ENCODE results near the gene ISCA2. TPM values are rescaled to one million over a fixed set of nuclear protein-coding genes. Genes with fewer than 3 reads are reported as not detected.
"Not testable (repeated sequence)": the region's sequence is repeated elsewhere in the genome, so short reads cannot be mapped to it uniquely, and the experiment has no call there.

ISCA2 gene
- polyA plus RNA-seq, result 10 to 100 TPM; 46.2 to 58.1 (median 55.0) TPM

DNA sequence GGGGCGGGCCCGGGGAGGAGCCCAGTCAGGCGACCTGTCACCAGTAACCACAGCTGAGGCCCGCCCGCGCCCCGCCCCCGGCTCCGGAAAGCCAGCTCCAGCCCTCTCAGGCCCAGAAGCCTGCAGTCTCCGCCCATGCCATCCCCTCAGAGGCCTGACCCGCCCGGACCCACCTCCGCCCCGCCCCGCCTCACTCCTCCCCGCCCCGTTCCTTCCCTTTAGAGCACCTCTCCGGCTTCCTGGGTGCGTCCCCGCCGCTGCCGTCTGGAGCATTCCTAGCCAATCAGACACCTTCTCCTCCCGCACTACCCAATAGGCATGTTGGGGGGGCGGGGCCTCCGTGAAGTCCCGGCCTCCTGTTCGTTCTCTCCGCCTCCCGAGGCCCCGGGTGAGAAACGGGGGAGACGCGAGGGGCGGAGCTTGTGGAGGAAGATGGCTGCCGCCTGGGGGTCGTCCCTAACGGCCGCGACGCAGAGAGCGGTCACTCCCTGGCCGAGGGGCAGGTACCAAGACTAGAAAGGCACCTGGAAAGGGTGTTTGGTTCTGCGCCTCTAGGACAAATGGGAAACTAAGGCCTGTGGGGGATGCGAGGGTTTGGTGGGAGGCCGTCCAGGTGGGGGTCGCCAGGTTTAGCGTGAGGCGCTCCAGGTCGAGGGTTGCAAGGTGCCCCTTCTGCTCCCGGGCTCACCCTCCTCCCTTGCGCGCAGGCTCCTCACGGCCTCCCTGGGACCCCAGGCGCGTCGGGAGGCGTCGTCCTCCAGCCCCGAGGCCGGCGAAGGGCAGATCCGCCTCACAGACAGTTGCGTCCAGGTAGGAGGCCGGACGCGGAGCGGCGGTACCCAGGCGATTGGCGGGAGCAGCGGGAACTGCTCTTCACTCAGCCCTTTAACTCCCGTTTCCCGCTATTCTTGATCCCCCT lies at the start of gene ISCA2:
Gene ISCA2 (plus strand): TSS at position 423 of the 919 bp plus-strand sequence. CDS start 10 bp downstream, at position 433.
- Mint-ChIP-seq H3K27ac (peak within 1 kb of the TSS in 5 of 6 donors; percentile 88 to 94 (median 90)), H3K27me3 (ENCODE audit: low read depth in 3 of 3) (peaks cover 2 to 7% (median 4%) of the 10 kb centered on the region in 3 donors), H3K4me3 (peak within 1 kb of the TSS in 2 of 5 donors; percentile 86 to 89), H3K9me3 (no peaks in the 10 kb centered on the region), H3K4me1 (peaks cover 16 to 25% of the 10 kb centered on the region in 2 donors), H3K36me3 (no peaks in the 10 kb centered on the region)
- peak; percentile 99 for DNase-seq

- Mint-ChIP-seq H3K27ac (no peak overlapping the region), H3K36me3 (no peaks in the 10 kb centered on the region), H3K4me3 (no peak overlapping the region), H3K4me1 (no peaks in the 10 kb centered on the region), H3K9me3 (no peaks in the 10 kb centered on the region), H3K27me3 (ENCODE audit: low read depth in 3 of 3) (peaks cover 5 to 10% (median 9%) of the 10 kb centered on the region in 3 donors)
- DNase-seq, result no peak
These were observed 48.7 kb upstream of the ISCA2 start for GRCh38 chr14:74444866-74445265.

GRCh38 chr14:74454397-74454796 lies 39.2 kb upstream of the ISCA2 start:
- H3K4me1 Mint-ChIP-seq, DNase-seq, H3K4me3 Mint-ChIP-seq, H3K36me3 Mint-ChIP-seq, H3K27ac Mint-ChIP-seq, H3K9me3 Mint-ChIP-seq: not testable (repeated sequence)
- H3K27me3 Mint-ChIP-seq (ENCODE audit: low read depth in 3 of 3), result peaks cover 0 to 18% (median 9%) of the 10 kb centered on the region in 3 donors

- DNase-seq, result no peak
- no peaks in the 10 kb centered on the region for H3K36me3 Mint-ChIP-seq
- no peaks in the 10 kb centered on the region for H3K4me1 Mint-ChIP-seq
- peaks cover 0 to 2% (median 0%) of the 10 kb centered on the region in 6 donors for H3K9me3 Mint-ChIP-seq
- no peak overlapping the region for H3K4me3 Mint-ChIP-seq
- H3K27ac Mint-ChIP-seq, result peak overlapping the region in 1 of 6 donors; percentile 59
- peaks cover 0 to 19% (median 7%) of the 10 kb centered on the region in 3 donors for H3K27me3 Mint-ChIP-seq (ENCODE audit: low read depth in 3 of 3)
These were observed 36.6 kb upstream of the ISCA2 start for GRCh38 chr14:74456684-74457564.

DNA sequence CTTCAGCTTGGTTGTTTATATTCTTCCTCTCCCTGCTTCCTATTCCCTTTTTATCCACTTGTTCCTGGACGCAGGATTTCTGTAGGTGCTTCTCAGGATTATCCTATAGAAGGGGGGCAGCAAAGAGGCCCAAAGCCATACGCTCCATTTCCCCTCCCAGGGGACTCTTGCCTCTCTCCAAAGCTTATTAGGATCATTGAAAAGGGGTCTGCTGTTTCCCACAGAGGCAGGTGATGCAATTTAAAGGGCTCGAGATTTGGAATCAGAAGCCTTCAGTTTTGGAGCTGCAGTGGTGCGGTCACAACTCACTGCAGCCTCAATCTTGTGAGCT lies 36.0 kb upstream of the ISCA2 start:
- no peak for DNase-seq
- Mint-ChIP-seq H3K4me1 (no peaks in the 10 kb centered on the region), H3K27ac (peak overlapping the region in 1 of 6 donors; percentile 59), H3K27me3 (ENCODE audit: low read depth in 3 of 3) (peaks cover 0 to 16% (median 7%) of the 10 kb centered on the region in 3 donors), H3K36me3 (no peaks in the 10 kb centered on the region), H3K4me3 (no peak overlapping the region), H3K9me3 (peaks cover 0 to 2% (median 0%) of the 10 kb centered on the region in 6 donors)

DNA sequence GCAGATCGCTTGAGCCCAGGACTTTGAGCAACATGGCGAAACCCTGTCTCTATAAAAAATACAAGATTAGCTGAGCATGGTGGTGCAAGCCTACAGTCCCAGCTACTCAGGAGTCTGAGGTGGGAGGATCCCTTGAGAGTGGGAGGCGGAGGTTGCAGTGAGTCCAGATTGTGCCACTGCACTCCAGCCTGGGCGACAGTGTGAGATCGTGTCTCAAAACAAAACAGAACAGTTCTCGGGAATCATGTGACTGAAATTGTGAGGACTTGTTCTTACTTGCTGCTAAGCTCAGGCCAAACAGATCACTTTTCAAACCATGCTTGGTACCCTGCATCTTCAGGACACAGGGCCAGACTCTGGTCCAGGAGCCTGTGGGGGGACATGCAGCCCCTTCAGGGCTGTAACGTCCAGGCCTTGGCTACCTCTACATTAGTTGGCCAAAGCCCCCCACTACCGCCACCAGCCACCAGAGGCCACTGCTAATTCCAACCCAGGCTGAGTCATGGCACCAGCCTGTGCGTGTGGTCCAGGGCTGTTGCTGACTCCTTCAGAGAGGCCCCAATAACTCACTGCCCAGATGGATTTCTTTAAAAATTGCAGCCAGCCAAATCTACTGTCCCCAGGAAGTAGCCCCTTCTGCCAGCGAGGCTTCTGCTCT lies 34.1 kb upstream of the ISCA2 start:
- Mint-ChIP-seq H3K27me3 (ENCODE audit: low read depth in 3 of 3) (peaks cover 0 to 13% (median 8%) of the 10 kb centered on the region in 3 donors), H3K4me1 (no peaks in the 10 kb centered on the region), H3K4me3 (no peak overlapping the region), H3K27ac (no peak overlapping the region), H3K9me3 (peaks cover 0 to 2% (median 0%) of the 10 kb centered on the region in 6 donors), H3K36me3 (no peaks in the 10 kb centered on the region)
- DNase-seq, result peak in 1 of 3 donors; percentile 6

DNA sequence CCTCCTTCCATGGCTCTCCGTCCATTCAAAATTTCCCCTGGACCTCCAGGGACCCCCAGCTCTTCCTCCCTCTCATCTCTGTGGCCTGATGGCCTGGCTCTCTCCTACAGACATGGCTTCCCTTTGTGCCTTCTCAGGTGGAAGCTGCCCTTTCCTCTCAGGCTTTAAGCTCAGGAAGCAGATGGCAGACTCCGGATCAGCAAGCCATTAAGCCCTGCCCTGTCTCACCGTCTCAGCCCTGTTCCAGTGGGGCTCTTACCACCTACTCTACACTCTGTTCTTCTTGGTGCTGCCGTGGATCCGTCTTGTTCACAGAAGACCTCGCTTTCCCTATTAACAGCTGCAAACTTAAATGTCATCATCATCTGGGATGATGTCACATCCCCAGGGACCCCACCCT lies 33.6 kb upstream of the ISCA2 start:
- Mint-ChIP-seq H3K4me1 (no peaks in the 10 kb centered on the region), H3K9me3 (peaks cover 0 to 2% (median 0%) of the 10 kb centered on the region in 6 donors), H3K27me3 (ENCODE audit: low read depth in 3 of 3) (peaks cover 0 to 13% (median 8%) of the 10 kb centered on the region in 3 donors), H3K27ac (no peak overlapping the region), H3K4me3 (no peak overlapping the region), H3K36me3 (no peaks in the 10 kb centered on the region)
- no peak for DNase-seq

- Mint-ChIP-seq H3K4me1 (no peaks in the 10 kb centered on the region), H3K9me3 (peaks cover 0 to 2% (median 0%) of the 10 kb centered on the region in 6 donors), H3K4me3 (no peak overlapping the region), H3K36me3 (no peaks in the 10 kb centered on the region), H3K27me3 (ENCODE audit: low read depth in 3 of 3) (peaks cover 0 to 12% (median 4%) of the 10 kb centered on the region in 3 donors), H3K27ac (peak overlapping the region in 1 of 6 donors; percentile 56)
- no peak for DNase-seq
These were observed 30.6 kb upstream of the ISCA2 start for GRCh38 chr14:74462993-74463392.

DNA sequence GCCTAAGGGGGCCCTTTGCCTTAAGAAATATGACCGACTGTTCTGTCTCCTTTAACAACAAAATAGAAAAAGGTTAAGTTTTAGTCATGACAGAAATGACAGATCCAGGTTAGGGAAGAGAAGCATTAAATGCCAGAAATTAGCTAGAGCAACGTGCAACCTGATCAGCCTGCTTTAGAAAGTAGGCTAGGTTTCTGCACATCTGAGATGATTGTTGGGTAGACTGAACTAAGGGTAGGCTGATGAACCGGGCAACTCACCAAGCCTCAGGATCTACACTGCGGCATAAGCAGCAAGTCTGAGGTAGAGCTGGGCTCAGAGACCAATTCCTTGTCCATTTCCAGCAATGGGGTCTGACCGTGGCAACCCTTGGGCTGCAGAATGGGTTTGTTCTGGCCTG lies 29.9 kb upstream of the ISCA2 start:
- Mint-ChIP-seq H3K27me3 (ENCODE audit: low read depth in 3 of 3) (peaks cover 0 to 10% (median 4%) of the 10 kb centered on the region in 3 donors), H3K9me3 (peaks cover 0 to 2% (median 0%) of the 10 kb centered on the region in 6 donors), H3K36me3 (peaks cover 0 to 2% (median 0%) of the 10 kb centered on the region in 3 donors), H3K4me1 (no peaks in the 10 kb centered on the region), H3K4me3 (no peak overlapping the region), H3K27ac (no peak overlapping the region)
- DNase-seq, result no peak

DNA sequence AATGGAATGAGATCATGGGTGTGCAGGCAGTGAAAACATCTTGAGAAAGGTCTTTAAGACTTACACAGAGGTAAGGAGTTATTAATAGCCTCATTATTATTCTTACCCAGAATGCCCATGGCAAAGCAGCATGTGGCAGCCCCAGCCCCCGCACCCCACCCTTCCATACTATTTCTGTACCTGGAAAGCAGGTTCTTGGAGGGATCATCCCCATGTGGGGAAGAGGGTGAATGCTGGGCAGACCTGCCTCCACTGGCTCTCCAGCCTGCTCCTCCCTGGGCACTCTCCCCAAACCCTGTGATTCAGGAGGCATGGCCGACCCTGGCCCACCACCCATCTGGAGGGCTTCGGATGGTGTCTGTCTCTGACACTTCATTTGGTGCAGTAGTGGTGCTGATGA lies 28.8 kb upstream of the ISCA2 start:
- H3K27ac Mint-ChIP-seq, result no peak overlapping the region
- no peaks in the 10 kb centered on the region for H3K4me1 Mint-ChIP-seq
- DNase-seq, result no peak
- peaks cover 0 to 4% (median 0%) of the 10 kb centered on the region in 3 donors for H3K36me3 Mint-ChIP-seq
- H3K4me3 Mint-ChIP-seq, result no peak overlapping the region
- peaks cover 0 to 2% (median 0%) of the 10 kb centered on the region in 6 donors for H3K9me3 Mint-ChIP-seq
- peaks cover 0 to 4% (median 4%) of the 10 kb centered on the region in 3 donors for H3K27me3 Mint-ChIP-seq (ENCODE audit: low read depth in 3 of 3)

DNA sequence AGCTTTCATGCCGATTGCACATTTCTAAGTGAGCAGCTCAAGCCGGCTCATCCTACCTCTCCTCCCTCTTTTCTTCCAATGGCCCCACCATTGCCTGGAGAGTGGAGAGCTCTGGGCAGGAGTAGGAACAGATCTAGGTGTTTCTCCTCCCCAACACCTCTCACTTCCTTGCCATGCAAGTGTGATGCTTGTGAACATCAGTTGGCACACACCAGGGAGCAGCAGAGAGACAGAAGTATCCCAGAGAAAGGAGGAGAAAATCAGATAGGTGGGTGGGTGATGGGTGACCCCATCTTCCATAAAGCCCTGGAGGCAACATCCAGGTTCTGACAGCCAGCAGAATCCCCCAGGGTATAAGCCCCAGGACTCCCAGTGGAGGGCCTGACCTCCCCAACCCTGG lies 28.2 kb upstream of the ISCA2 start:
- Mint-ChIP-seq H3K9me3 (peaks cover 0 to 2% (median 0%) of the 10 kb centered on the region in 6 donors), H3K27ac (no peak overlapping the region), H3K27me3 (ENCODE audit: low read depth in 3 of 3) (peaks cover 0 to 4% (median 0%) of the 10 kb centered on the region in 3 donors), H3K4me1 (no peaks in the 10 kb centered on the region), H3K36me3 (peaks cover 0 to 4% (median 0%) of the 10 kb centered on the region in 3 donors), H3K4me3 (no peak overlapping the region)
- DNase-seq, result no peak

- H3K4me3 Mint-ChIP-seq, result no peak overlapping the region
- H3K27ac Mint-ChIP-seq, result no peak overlapping the region
- no peaks in the 10 kb centered on the region for H3K4me1 Mint-ChIP-seq
- no peaks in the 10 kb centered on the region for H3K9me3 Mint-ChIP-seq
- peaks cover 10 to 11% (median 11%) of the 10 kb centered on the region in 3 donors for H3K36me3 Mint-ChIP-seq
- no peak for DNase-seq
- H3K27me3 Mint-ChIP-seq (ENCODE audit: low read depth in 3 of 3), result no peaks in the 10 kb centered on the region
These were observed 25.1 kb upstream of the ISCA2 start for GRCh38 chr14:74468513-74468912.

Measured in immature natural killer cell (primary cell).